HepG2 (cell line): ENCODE data around the gene RMND5A.

Experiments used
- ATF7 ChIP-seq, 2 experiments: fragments of 450-650 bp in 1 of 2; sonication (generic) in 1 of 2; formaldehyde crosslinking in 1 of 2; IDR thresholded peaks; 2 replicates each; pipeline versions ENCODE4 v1.4.0 to v1.6.1; 2016 to 2020; ENCODE audit warnings: antibody characterized with exemption in 1 of 2, mild to moderate bottlenecking in 1 of 2, missing genetic modification reagents in 1 of 2
- HOXA5 ChIP-seq: sonication (generic); formaldehyde crosslinking; IDR thresholded peaks from 2 replicates; pipeline ENCODE4 v1.4.0; 2020; ENCODE audit warnings: missing genetic modification reagents
- NCOA2 ChIP-seq: sonication (generic); formaldehyde crosslinking; IDR thresholded peaks from 2 replicates; pipeline ENCODE4 v1.8.0; 2022; ENCODE audit warnings: inconsistent platforms
- POLR2A ChIP-seq, 2 experiments: IDR thresholded peaks; 2 replicates each; pipeline ENCODE4 v1.6.1; 2011; ENCODE audit warnings: low read depth in 2 of 2, low read length in 2 of 2, mild to moderate bottlenecking in 1 of 2, moderate library complexity in 1 of 2; ENCODE audit not compliant: insufficient read depth in 1 of 2
- SKI ChIP-seq: fragments of 450-650 bp; IDR thresholded peaks from one replicate; pipeline ENCODE4 v1.6.1; 2018; ENCODE audit warnings: mild to moderate bottlenecking; ENCODE audit not compliant: partially characterized antibody
- ZNF274 ChIP-seq: sonication (generic); formaldehyde crosslinking; IDR thresholded peaks from 2 replicates; pipeline ENCODE4 v1.5.1; 2020; ENCODE audit warnings: mild to moderate bottlenecking, missing genetic modification reagents
- TF ChIP-seq, protein P1 (sequence below): sonication (generic); formaldehyde crosslinking; IDR thresholded peaks from 2 replicates; pipeline ENCODE4 v1.4.0; 2020; ENCODE audit warnings: missing genetic modification reagents
- TF ChIP-seq, protein P2 (sequence below): sonication (generic); formaldehyde crosslinking; IDR thresholded peaks from 2 replicates; pipeline ENCODE4 v1.4.0; 2020; ENCODE audit warnings: missing genetic modification reagents, borderline replicate concordance
- TF ChIP-seq, protein P3 (sequence below): sonication (generic); formaldehyde crosslinking; IDR thresholded peaks from 2 replicates; pipeline ENCODE4 v1.4.0; 2020; ENCODE audit warnings: missing genetic modification reagents
- TF ChIP-seq, protein P4 (sequence below): sonication (generic); formaldehyde crosslinking; IDR thresholded peaks from 2 replicates; pipeline ENCODE4 v1.5.0; 2020; ENCODE audit warnings: missing genetic modification reagents
- TF ChIP-seq, protein P5 (sequence below): IDR thresholded peaks from 2 replicates; pipeline ENCODE4 v1.6.1; 2012; ENCODE audit warnings: low read length, improper control_type of control experiment
- TF ChIP-seq, protein P6 (sequence below): sonication (generic); formaldehyde crosslinking; IDR thresholded peaks from 2 replicates; pipeline ENCODE4 v1.4.0; 2020; ENCODE audit warnings: missing genetic modification reagents

DNA sequence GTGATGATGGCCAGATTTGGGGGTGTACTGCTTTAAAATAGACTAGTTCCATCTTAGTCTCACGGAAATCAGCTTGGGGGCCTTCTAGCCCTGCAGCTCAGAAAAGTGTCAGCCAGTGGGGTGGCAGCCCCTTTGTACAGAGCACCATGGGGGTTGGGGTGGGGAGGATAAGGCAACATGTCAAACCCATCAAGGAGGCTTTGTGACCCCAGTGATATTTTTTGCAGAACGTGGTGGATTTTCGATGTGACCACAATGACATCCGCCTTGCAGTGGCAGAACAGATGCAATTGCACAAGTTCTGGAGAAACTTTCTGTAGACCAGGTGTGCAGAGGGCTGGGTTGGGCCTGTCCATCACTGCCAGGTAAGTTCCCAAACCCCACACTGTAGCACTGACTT lies 73.7 kb downstream of the RMND5A start:
- TF ChIP-seq, protein P1, sequence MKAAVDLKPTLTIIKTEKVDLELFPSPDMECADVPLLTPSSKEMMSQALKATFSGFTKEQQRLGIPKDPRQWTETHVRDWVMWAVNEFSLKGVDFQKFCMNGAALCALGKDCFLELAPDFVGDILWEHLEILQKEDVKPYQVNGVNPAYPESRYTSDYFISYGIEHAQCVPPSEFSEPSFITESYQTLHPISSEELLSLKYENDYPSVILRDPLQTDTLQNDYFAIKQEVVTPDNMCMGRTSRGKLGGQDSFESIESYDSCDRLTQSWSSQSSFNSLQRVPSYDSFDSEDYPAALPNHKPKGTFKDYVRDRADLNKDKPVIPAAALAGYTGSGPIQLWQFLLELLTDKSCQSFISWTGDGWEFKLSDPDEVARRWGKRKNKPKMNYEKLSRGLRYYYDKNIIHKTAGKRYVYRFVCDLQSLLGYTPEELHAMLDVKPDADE (CRISPR knock-in tag), result no peak
- TF ChIP-seq, protein P2, sequence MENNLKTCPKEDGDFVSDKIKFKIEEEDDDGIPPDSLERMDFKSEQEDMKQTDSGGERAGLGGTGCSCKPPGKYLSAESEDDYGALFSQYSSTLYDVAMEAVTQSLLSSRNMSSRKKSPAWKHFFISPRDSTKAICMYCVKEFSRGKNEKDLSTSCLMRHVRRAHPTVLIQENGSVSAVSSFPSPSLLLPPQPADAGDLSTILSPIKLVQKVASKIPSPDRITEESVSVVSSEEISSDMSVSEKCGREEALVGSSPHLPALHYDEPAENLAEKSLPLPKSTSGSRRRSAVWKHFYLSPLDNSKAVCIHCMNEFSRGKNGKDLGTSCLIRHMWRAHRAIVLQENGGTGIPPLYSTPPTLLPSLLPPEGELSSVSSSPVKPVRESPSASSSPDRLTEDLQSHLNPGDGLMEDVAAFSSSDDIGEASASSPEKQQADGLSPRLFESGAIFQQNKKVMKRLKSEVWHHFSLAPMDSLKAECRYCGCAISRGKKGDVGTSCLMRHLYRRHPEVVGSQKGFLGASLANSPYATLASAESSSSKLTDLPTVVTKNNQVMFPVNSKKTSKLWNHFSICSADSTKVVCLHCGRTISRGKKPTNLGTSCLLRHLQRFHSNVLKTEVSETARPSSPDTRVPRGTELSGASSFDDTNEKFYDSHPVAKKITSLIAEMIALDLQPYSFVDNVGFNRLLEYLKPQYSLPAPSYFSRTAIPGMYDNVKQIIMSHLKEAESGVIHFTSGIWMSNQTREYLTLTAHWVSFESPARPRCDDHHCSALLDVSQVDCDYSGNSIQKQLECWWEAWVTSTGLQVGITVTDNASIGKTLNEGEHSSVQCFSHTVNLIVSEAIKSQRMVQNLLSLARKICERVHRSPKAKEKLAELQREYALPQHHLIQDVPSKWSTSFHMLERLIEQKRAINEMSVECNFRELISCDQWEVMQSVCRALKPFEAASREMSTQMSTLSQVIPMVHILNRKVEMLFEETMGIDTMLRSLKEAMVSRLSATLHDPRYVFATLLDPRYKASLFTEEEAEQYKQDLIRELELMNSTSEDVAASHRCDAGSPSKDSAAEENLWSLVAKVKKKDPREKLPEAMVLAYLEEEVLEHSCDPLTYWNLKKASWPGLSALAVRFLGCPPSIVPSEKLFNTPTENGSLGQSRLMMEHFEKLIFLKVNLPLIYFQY (CRISPR knock-in tag), result no peak
- TF ChIP-seq SKI (no peak), ATF7 (IDR thresholded peaks at IDR 0.05) (no peak), ATF7 (CRISPR knock-in tag; IDR thresholded peaks at IDR 0.05) (no peak), POLR2A (IDR thresholded peaks at IDR 0.05; ENCODE audit: insufficient read depth in 1 of 2, low read depth in 2 of 2, low read length in 2 of 2) (no peak), ZNF274 (CRISPR knock-in tag) (no peak), HOXA5 (no peak), NCOA2 (no peak)
- TF ChIP-seq, protein P3, sequence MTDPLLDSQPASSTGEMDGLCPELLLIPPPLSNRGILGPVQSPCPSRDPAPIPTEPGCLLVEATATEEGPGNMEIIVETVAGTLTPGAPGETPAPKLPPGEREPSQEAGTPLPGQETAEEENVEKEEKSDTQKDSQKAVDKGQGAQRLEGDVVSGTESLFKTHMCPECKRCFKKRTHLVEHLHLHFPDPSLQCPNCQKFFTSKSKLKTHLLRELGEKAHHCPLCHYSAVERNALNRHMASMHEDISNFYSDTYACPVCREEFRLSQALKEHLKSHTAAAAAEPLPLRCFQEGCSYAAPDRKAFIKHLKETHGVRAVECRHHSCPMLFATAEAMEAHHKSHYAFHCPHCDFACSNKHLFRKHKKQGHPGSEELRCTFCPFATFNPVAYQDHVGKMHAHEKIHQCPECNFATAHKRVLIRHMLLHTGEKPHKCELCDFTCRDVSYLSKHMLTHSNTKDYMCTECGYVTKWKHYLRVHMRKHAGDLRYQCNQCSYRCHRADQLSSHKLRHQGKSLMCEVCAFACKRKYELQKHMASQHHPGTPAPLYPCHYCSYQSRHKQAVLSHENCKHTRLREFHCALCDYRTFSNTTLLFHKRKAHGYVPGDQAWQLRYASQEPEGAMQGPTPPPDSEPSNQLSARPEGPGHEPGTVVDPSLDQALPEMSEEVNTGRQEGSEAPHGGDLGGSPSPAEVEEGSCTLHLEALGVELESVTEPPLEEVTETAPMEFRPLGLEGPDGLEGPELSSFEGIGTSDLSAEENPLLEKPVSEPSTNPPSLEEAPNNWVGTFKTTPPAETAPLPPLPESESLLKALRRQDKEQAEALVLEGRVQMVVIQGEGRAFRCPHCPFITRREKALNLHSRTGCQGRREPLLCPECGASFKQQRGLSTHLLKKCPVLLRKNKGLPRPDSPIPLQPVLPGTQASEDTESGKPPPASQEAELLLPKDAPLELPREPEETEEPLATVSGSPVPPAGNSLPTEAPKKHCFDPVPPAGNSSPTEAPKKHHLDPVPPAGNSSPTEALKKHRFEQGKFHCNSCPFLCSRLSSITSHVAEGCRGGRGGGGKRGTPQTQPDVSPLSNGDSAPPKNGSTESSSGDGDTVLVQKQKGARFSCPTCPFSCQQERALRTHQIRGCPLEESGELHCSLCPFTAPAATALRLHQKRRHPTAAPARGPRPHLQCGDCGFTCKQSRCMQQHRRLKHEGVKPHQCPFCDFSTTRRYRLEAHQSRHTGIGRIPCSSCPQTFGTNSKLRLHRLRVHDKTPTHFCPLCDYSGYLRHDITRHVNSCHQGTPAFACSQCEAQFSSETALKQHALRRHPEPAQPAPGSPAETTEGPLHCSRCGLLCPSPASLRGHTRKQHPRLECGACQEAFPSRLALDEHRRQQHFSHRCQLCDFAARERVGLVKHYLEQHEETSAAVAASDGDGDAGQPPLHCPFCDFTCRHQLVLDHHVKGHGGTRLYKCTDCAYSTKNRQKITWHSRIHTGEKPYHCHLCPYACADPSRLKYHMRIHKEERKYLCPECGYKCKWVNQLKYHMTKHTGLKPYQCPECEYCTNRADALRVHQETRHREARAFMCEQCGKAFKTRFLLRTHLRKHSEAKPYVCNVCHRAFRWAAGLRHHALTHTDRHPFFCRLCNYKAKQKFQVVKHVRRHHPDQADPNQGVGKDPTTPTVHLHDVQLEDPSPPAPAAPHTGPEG (CRISPR knock-in tag), result no peak
- TF ChIP-seq, protein P4, sequence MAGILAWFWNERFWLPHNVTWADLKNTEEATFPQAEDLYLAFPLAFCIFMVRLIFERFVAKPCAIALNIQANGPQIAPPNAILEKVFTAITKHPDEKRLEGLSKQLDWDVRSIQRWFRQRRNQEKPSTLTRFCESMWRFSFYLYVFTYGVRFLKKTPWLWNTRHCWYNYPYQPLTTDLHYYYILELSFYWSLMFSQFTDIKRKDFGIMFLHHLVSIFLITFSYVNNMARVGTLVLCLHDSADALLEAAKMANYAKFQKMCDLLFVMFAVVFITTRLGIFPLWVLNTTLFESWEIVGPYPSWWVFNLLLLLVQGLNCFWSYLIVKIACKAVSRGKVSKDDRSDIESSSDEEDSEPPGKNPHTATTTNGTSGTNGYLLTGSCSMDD, result no peak
- TF ChIP-seq, protein P5, sequence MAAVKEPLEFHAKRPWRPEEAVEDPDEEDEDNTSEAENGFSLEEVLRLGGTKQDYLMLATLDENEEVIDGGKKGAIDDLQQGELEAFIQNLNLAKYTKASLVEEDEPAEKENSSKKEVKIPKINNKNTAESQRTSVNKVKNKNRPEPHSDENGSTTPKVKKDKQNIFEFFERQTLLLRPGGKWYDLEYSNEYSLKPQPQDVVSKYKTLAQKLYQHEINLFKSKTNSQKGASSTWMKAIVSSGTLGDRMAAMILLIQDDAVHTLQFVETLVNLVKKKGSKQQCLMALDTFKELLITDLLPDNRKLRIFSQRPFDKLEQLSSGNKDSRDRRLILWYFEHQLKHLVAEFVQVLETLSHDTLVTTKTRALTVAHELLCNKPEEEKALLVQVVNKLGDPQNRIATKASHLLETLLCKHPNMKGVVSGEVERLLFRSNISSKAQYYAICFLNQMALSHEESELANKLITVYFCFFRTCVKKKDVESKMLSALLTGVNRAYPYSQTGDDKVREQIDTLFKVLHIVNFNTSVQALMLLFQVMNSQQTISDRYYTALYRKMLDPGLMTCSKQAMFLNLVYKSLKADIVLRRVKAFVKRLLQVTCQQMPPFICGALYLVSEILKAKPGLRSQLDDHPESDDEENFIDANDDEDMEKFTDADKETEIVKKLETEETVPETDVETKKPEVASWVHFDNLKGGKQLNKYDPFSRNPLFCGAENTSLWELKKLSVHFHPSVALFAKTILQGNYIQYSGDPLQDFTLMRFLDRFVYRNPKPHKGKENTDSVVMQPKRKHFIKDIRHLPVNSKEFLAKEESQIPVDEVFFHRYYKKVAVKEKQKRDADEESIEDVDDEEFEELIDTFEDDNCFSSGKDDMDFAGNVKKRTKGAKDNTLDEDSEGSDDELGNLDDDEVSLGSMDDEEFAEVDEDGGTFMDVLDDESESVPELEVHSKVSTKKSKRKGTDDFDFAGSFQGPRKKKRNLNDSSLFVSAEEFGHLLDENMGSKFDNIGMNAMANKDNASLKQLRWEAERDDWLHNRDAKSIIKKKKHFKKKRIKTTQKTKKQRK, result no peak
- TF ChIP-seq, protein P6, sequence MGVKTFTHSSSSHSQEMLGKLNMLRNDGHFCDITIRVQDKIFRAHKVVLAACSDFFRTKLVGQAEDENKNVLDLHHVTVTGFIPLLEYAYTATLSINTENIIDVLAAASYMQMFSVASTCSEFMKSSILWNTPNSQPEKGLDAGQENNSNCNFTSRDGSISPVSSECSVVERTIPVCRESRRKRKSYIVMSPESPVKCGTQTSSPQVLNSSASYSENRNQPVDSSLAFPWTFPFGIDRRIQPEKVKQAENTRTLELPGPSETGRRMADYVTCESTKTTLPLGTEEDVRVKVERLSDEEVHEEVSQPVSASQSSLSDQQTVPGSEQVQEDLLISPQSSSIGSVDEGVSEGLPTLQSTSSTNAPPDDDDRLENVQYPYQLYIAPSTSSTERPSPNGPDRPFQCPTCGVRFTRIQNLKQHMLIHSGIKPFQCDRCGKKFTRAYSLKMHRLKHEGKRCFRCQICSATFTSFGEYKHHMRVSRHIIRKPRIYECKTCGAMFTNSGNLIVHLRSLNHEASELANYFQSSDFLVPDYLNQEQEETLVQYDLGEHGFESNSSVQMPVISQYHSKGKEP (CRISPR knock-in tag), result no peak
